Measurements from ENCODE around the gene NME7.

- no peak for TF ChIP-seq POLR2A (IDR thresholded peaks at IDR 0.05)
- TF ChIP-seq, protein P1, sequence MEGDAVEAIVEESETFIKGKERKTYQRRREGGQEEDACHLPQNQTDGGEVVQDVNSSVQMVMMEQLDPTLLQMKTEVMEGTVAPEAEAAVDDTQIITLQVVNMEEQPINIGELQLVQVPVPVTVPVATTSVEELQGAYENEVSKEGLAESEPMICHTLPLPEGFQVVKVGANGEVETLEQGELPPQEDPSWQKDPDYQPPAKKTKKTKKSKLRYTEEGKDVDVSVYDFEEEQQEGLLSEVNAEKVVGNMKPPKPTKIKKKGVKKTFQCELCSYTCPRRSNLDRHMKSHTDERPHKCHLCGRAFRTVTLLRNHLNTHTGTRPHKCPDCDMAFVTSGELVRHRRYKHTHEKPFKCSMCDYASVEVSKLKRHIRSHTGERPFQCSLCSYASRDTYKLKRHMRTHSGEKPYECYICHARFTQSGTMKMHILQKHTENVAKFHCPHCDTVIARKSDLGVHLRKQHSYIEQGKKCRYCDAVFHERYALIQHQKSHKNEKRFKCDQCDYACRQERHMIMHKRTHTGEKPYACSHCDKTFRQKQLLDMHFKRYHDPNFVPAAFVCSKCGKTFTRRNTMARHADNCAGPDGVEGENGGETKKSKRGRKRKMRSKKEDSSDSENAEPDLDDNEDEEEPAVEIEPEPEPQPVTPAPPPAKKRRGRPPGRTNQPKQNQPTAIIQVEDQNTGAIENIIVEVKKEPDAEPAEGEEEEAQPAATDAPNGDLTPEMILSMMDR (IDR thresholded peaks at IDR 0.05), result no peak
Observed at GRCh38 chr1:169124459-169124858, 243.1 kb downstream of the NME7 start.
